WTC11 (cell line): ENCODE measurements around the gene RIPOR1.

Source experiments
- CREB1 ChIP-seq: sonication (generic); formaldehyde crosslinking; IDR thresholded peaks from 2 replicates; pipeline ENCODE4 v1.8.0; 2023; ENCODE audit warnings: mild to moderate bottlenecking, missing genetic modification reagents
- CREM ChIP-seq: sonication (generic); formaldehyde crosslinking; IDR thresholded peaks from 2 replicates; pipeline ENCODE4 v1.8.1; 2022; ENCODE audit warnings: mild to moderate bottlenecking, missing genetic modification reagents, moderate library complexity
- GABPB1 ChIP-seq: sonication (generic); formaldehyde crosslinking; IDR thresholded peaks from 2 replicates; pipeline ENCODE4 v1.8.1; 2023; ENCODE audit warnings: mild to moderate bottlenecking, missing genetic modification reagents
- JUN ChIP-seq: sonication (generic); formaldehyde crosslinking; IDR thresholded peaks from 2 replicates; pipeline ENCODE4 v1.8.0; 2023; ENCODE audit warnings: mild to moderate bottlenecking, missing genetic modification reagents
- KAT7 ChIP-seq: sonication (generic); formaldehyde crosslinking; IDR thresholded peaks from 2 replicates; pipeline ENCODE4 v1.8.1; 2023; ENCODE audit warnings: missing genetic modification reagents, mild to moderate bottlenecking, borderline replicate concordance
- NFYB ChIP-seq: sonication (generic); formaldehyde crosslinking; conservative IDR thresholded peaks from 2 replicates; pipeline ENCODE4 v1.8.0; 2022; ENCODE audit warnings: low read depth, missing genetic modification reagents
- TF ChIP-seq, protein P1 (sequence below): fragments of 200-600 bp; IDR thresholded peaks from 2 replicates; pipeline ENCODE4 v1.8.0; 2022; ENCODE audit warnings: antibody characterized with exemption
- TF ChIP-seq, protein P2 (sequence below): sonication (generic); formaldehyde crosslinking; IDR thresholded peaks from 2 replicates; pipeline ENCODE4 v1.8.1; 2022; ENCODE audit warnings: low read depth, missing genetic modification reagents, borderline replicate concordance
- TF ChIP-seq, protein P3 (sequence below): sonication (generic); formaldehyde crosslinking; IDR thresholded peaks from 2 replicates; pipeline ENCODE4 v1.8.0; 2022; ENCODE audit warnings: mild to moderate bottlenecking, missing genetic modification reagents

DNA sequence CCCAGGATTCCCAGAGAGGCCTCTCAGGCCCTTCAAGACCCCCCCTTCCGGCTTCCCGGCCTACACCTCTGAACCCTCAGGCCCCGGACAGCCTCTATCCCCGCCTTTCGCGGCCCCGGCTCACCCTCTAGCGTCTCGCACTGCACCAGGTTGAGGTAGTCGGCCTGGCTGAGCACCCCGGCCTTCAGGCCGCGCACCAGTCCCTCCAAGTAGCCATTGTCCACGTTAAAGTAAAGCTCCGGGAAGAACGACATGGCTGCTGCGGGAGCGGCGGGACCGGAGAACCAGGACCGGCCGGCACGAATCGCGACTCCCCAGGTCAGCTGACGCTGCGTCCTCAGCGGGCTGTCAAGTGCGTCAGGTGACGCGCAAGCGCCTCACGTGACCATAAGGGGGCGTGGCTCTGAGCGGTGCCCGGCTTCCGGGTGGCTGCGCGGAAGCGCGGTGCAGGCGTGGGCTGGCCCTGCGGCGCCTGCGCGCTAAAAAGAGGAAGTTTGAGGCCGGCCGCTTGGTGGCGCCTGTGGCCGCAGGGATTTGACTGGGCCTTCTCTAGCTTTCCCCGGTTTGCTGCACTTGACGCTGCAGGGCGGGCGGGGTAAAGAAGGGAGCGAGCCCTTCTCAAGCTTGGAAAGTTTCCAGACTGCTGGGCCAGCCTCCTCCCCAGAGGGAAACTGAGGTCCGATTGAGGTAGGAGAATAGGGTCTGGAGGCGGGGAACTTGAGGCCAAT, 47.6 kb upstream of the RIPOR1 start, which contains the start of gene ATP6V0D1:
- TF ChIP-seq JUN (CRISPR knock-in tag) (no peak), GABPB1 (peak; percentile 53), CREM (CRISPR knock-in tag) (peak; percentile 69; the same call in 1 of the 2 replicates), NFYB (CRISPR knock-in tag) (no peak), CREB1 (CRISPR knock-in tag) (no peak), KAT7 (CRISPR knock-in tag) (peak; percentile 75; the same call in 1 of the 2 replicates)
- TF ChIP-seq, protein P1, sequence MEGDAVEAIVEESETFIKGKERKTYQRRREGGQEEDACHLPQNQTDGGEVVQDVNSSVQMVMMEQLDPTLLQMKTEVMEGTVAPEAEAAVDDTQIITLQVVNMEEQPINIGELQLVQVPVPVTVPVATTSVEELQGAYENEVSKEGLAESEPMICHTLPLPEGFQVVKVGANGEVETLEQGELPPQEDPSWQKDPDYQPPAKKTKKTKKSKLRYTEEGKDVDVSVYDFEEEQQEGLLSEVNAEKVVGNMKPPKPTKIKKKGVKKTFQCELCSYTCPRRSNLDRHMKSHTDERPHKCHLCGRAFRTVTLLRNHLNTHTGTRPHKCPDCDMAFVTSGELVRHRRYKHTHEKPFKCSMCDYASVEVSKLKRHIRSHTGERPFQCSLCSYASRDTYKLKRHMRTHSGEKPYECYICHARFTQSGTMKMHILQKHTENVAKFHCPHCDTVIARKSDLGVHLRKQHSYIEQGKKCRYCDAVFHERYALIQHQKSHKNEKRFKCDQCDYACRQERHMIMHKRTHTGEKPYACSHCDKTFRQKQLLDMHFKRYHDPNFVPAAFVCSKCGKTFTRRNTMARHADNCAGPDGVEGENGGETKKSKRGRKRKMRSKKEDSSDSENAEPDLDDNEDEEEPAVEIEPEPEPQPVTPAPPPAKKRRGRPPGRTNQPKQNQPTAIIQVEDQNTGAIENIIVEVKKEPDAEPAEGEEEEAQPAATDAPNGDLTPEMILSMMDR: peak; percentile 49; the same call in 1 of the 2 replicates
- TF ChIP-seq, protein P2, sequence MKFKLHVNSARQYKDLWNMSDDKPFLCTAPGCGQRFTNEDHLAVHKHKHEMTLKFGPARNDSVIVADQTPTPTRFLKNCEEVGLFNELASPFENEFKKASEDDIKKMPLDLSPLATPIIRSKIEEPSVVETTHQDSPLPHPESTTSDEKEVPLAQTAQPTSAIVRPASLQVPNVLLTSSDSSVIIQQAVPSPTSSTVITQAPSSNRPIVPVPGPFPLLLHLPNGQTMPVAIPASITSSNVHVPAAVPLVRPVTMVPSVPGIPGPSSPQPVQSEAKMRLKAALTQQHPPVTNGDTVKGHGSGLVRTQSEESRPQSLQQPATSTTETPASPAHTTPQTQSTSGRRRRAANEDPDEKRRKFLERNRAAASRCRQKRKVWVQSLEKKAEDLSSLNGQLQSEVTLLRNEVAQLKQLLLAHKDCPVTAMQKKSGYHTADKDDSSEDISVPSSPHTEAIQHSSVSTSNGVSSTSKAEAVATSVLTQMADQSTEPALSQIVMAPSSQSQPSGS (CRISPR knock-in tag): no peak
- TF ChIP-seq, protein P3, sequence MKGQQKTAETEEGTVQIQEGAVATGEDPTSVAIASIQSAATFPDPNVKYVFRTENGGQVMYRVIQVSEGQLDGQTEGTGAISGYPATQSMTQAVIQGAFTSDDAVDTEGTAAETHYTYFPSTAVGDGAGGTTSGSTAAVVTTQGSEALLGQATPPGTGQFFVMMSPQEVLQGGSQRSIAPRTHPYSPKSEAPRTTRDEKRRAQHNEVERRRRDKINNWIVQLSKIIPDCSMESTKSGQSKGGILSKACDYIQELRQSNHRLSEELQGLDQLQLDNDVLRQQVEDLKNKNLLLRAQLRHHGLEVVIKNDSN (CRISPR knock-in tag): peak; percentile 100
